GM12875 (cell line): ENCODE data around the gene SCUBE3.

ENCODE experiments used
- H3K4me3 ChIP-seq: one replicate; pipeline ENCODE4 v1.5.1; 2011; ENCODE audit warnings: low read depth, low read length, control low read depth
- TF ChIP-seq, protein P1 (sequence below): IDR thresholded peaks from 2 replicates; pipeline ENCODE4 v1.5.1; 2011; ENCODE audit warnings: low read depth, mild to moderate bottlenecking, control low read depth, inconsistent platforms, low read length, moderate library complexity, borderline replicate concordance; ENCODE audit not compliant: insufficient read depth

SCUBE3 gene

GRCh38 chr6:35185971-35186370 lies 27.8 kb upstream of the SCUBE3 start:
- no peak overlapping the region for H3K4me3 ChIP-seq
- TF ChIP-seq, protein P1, sequence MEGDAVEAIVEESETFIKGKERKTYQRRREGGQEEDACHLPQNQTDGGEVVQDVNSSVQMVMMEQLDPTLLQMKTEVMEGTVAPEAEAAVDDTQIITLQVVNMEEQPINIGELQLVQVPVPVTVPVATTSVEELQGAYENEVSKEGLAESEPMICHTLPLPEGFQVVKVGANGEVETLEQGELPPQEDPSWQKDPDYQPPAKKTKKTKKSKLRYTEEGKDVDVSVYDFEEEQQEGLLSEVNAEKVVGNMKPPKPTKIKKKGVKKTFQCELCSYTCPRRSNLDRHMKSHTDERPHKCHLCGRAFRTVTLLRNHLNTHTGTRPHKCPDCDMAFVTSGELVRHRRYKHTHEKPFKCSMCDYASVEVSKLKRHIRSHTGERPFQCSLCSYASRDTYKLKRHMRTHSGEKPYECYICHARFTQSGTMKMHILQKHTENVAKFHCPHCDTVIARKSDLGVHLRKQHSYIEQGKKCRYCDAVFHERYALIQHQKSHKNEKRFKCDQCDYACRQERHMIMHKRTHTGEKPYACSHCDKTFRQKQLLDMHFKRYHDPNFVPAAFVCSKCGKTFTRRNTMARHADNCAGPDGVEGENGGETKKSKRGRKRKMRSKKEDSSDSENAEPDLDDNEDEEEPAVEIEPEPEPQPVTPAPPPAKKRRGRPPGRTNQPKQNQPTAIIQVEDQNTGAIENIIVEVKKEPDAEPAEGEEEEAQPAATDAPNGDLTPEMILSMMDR, result no peak

DNA sequence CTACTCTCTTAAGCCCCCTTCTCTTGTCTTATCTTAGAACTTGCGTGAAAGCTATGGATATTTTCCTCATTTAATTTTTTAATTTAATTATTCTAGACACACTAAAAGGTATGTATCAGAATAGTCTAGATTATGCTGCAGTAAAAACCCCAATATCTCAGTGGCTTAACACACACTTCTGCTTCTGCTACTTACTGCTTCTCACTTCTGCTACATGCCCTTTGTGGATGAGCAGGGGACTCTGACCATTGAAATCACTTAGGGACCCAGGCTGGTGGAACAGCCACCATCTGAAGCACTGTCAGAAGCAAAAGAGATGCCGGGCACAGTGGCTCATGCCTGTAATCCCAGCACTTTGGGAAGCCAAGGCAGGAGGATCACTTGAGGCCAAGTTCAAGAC lies 27.2 kb upstream of the SCUBE3 start:
- TF ChIP-seq, protein P1, result no peak
- no peak overlapping the region for H3K4me3 ChIP-seq

GRCh38 chr6:35188886-35189285 lies 24.9 kb upstream of the SCUBE3 start:
- H3K4me3 ChIP-seq, result no peak overlapping the region
- TF ChIP-seq, protein P1, result no peak

DNA sequence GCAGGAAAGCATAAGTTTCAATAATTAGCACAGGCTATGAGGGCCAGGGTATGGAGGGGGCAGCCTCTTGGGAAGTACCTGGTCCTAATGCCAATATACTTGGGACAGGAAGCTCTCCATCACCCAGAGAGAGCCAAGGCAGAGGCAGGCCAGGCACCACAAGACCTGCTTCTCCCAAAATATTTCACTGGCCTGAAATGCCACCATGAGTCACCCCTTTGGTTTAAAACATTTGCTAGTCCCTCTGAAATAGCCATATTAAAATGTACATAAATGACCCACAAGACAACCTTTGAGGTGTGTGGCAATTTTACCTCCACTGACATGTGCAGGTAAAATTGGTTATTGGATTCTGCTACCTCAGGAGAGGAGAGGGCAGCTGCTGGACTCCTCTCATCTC lies 23.4 kb upstream of the SCUBE3 start:
- no peak overlapping the region for H3K4me3 ChIP-seq
- TF ChIP-seq, protein P1, result no peak

DNA sequence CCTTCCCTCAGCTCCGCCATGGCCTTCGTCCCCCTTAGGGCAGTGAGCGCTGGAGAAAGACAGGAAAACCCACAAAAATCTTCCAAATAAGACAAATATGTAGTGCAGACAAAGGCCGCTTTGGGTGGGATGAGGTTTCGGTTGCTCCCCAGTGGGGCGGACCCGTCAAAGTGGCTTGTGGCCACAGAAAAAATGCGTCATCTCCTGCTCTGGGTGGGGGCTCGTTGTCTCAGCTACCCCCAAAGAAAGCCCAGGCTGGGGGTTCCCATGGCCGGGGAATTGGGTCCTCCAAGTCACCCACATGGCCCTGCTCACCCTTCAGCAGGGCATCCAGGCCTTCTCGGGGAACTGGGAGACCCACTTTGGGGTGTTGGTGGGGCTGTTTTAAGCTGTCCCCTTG lies 21.9 kb upstream of the SCUBE3 start:
- H3K4me3 ChIP-seq, result no peak overlapping the region
- TF ChIP-seq, protein P1, result no peak

- TF ChIP-seq, protein P1, result no peak
- no peak overlapping the region for H3K4me3 ChIP-seq
Observed at GRCh38 chr6:35192301-35192860, 21.4 kb upstream of the SCUBE3 start.

GRCh38 chr6:35194390-35194789 lies 19.4 kb upstream of the SCUBE3 start:
- H3K4me3 ChIP-seq, result no peak overlapping the region
- TF ChIP-seq, protein P1, result no peak
